Duodenal mucosa (tissue), 2 donors: ENCODE measurements around the gene KRTAP1-5.
"Not testable (repeated sequence)": the region's sequence is repeated elsewhere in the genome, so short reads cannot be mapped to it uniquely, and the experiment has no call there.

Experiments
- H3K27ac ChIP-seq: one replicate; pipeline ENCODE4 v1.7.0; 2013; ENCODE audit warnings: low read depth, low read length
- H3K27me3 ChIP-seq, 2 donors: one replicate each; pipeline ENCODE4 v1.7.0; 2013; ENCODE audit warnings: low read length in 2 of 2, control low read depth in 1 of 2; ENCODE audit not compliant: insufficient read depth in 2 of 2, control insufficient read depth in 1 of 2
- H3K36me3 ChIP-seq, 2 donors: one replicate each; pipeline ENCODE4 v1.7.0; 2013; ENCODE audit warnings: low read length in 2 of 2, control low read depth in 1 of 2; ENCODE audit not compliant: insufficient read depth in 2 of 2, control insufficient read depth in 1 of 2
- H3K4me1 ChIP-seq, 2 donors: one replicate each; pipeline ENCODE4 v1.7.0; 2013; ENCODE audit warnings: low read length in 2 of 2, control low read depth in 1 of 2; ENCODE audit not compliant: insufficient read depth in 2 of 2, control insufficient read depth in 1 of 2
- H3K4me3 ChIP-seq, 2 donors: one replicate each; pipeline ENCODE4 v1.7.0; 2013; ENCODE audit warnings: low read length in 2 of 2, low read depth in 1 of 2
- H3K9ac ChIP-seq, 2 donors: one replicate each; pipeline ENCODE4 v1.7.0; 2013; ENCODE audit warnings: low read length in 2 of 2, low read depth in 1 of 2
- H3K9me3 ChIP-seq, 2 donors: one replicate each; pipeline ENCODE4 v1.7.0; 2013; ENCODE audit warnings: low read length in 2 of 2, control low read depth in 1 of 2; ENCODE audit not compliant: control insufficient read depth in 1 of 2

KRTAP1-5 gene

GRCh38 chr17:41049110-41049509 lies 22.1 kb upstream of the KRTAP1-5 start:
- H3K27ac ChIP-seq = no peak overlapping the region
- no peak overlapping the region for H3K4me3 ChIP-seq
- H3K36me3 ChIP-seq = no peaks in the 10 kb centered on the region
- no peaks in the 10 kb centered on the region for H3K9me3 ChIP-seq
- H3K9ac ChIP-seq = no peak overlapping the region
- H3K4me1 ChIP-seq = no peaks in the 10 kb centered on the region
- peaks cover 5 to 11% of the 10 kb centered on the region in 2 donors for H3K27me3 ChIP-seq

GRCh38 chr17:41048441-41048840 lies 21.4 kb upstream of the KRTAP1-5 start:
- Histone ChIP-seq H3K9me3 (no peaks in the 10 kb centered on the region), H3K36me3 (no peaks in the 10 kb centered on the region), H3K4me3 (no peak overlapping the region), H3K27me3 (peaks cover 5 to 10% of the 10 kb centered on the region in 2 donors), H3K9ac (no peak overlapping the region), H3K27ac (no peak overlapping the region), H3K4me1 (no peaks in the 10 kb centered on the region)

GRCh38 chr17:41046735-41047465 lies 19.9 kb upstream of the KRTAP1-5 start, which contains the start of gene KRTAP2-1:
KRTAP2-1 (minus strand) TSS chr17:41047316; CDS start chr17:41047267, 49 bp downstream.
- not testable (repeated sequence) for H3K4me3 ChIP-seq, H3K27ac ChIP-seq, H3K9me3 ChIP-seq, H3K4me1 ChIP-seq, H3K9ac ChIP-seq, H3K27me3 ChIP-seq, H3K36me3 ChIP-seq

GRCh38 chr17:41042953-41043352 lies 15.9 kb upstream of the KRTAP1-5 start:
- Histone ChIP-seq H3K9me3 (no peaks in the 10 kb centered on the region), H3K36me3 (no peaks in the 10 kb centered on the region), H3K9ac (no peak overlapping the region), H3K4me1 (no peaks in the 10 kb centered on the region), H3K27ac (no peak overlapping the region), H3K27me3 (peaks cover 0 to 5% of the 10 kb centered on the region in 2 donors), H3K4me3 (no peak overlapping the region)

GRCh38 chr17:41040783-41041571 lies 14.0 kb upstream of the KRTAP1-5 start, which contains the start of gene KRTAP1-1:
KRTAP1-1 (minus strand) TSS chr17:41041450; CDS start chr17:41041397, 53 bp downstream.
- not testable (repeated sequence) for H3K4me3 ChIP-seq

GRCh38 chr17:41037853-41038350 lies 10.9 kb upstream of the KRTAP1-5 start:
- Histone ChIP-seq H3K9ac (no peak overlapping the region), H3K27me3 (peaks cover 0 to 3% of the 10 kb centered on the region in 2 donors), H3K27ac (no peak overlapping the region), H3K4me3 (no peak overlapping the region), H3K9me3 (no peaks in the 10 kb centered on the region), H3K4me1 (no peaks in the 10 kb centered on the region), H3K36me3 (no peaks in the 10 kb centered on the region)

More at GRCh38 chr17:41040783-41041571, 14.0 kb upstream of the KRTAP1-5 start, which contains the start of gene KRTAP1-1:
- H3K4me1 ChIP-seq, H3K27ac ChIP-seq, H3K9me3 ChIP-seq, H3K36me3 ChIP-seq, H3K27me3 ChIP-seq, H3K9ac ChIP-seq: not testable (repeated sequence)

GRCh38 chr17:41034346-41034935 lies 7.4 kb upstream of the KRTAP1-5 start, which contains the start of gene KRTAP1-3:
KRTAP1-3 (minus strand) TSS chr17:41034874; CDS start chr17:41034821, 53 bp downstream.
- H3K27ac ChIP-seq, H3K4me1 ChIP-seq, H3K27me3 ChIP-seq, H3K9me3 ChIP-seq, H3K36me3 ChIP-seq, H3K4me3 ChIP-seq, H3K9ac ChIP-seq: not testable (repeated sequence)

GRCh38 chr17:41029633-41030245 lies 2.7 kb upstream of the KRTAP1-5 start, which contains the start of gene KRTAP1-4:
KRTAP1-4 (minus strand) TSS chr17:41030195; CDS start chr17:41030078, 117 bp downstream.
- Histone ChIP-seq H3K9me3 (no peaks in the 10 kb centered on the region), H3K27ac (no peak within 1 kb of the TSS), H3K9ac (no peak within 1 kb of the TSS), H3K27me3 (peaks cover 0 to 3% of the 10 kb centered on the region in 2 donors), H3K4me3 (no peak within 1 kb of the TSS), H3K36me3 (no peaks in the 10 kb centered on the region), H3K4me1 (no peaks in the 10 kb centered on the region)

- Histone ChIP-seq H3K9me3 (no peaks in the 10 kb centered on the region), H3K27ac (no peak overlapping the region), H3K9ac (no peak overlapping the region), H3K27me3 (peaks cover 0 to 3% of the 10 kb centered on the region in 2 donors), H3K36me3 (no peaks in the 10 kb centered on the region), H3K4me1 (no peaks in the 10 kb centered on the region), H3K4me3 (no peak overlapping the region)
Observed at GRCh38 chr17:41024697-41025096, 2.3 kb downstream of the KRTAP1-5 start.
